ENCODE results near the gene CC2D2A.

GRCh38 chr4:15648600-15648999 lies 178.9 kb downstream of the CC2D2A start:
- TF ChIP-seq CTCF (IDR thresholded peaks at IDR 0.05; ENCODE audit: insufficient read depth, low read length) (no peak), REST (IDR thresholded peaks at IDR 0.05; ENCODE audit: insufficient replicate concordance, low read depth) (no peak), POLR2AphosphoS5 (IDR thresholded peaks at IDR 0.05; ENCODE audit: low read depth) (no peak)

All from HL-60 (cell line).